HepG2 (cell line): Measurements from ENCODE around the gene NFKBIZ. TPM values are rescaled to one million over a fixed set of nuclear protein-coding genes. Genes with fewer than 3 reads are reported as not detected.

ENCODE experiments used
- ATF7 ChIP-seq, 2 experiments: fragments of 450-650 bp in 1 of 2; sonication (generic) in 1 of 2; formaldehyde crosslinking in 1 of 2; IDR thresholded peaks; 2 replicates each; pipeline versions ENCODE4 v1.4.0 to v1.6.1; 2016 to 2020; ENCODE audit warnings: antibody characterized with exemption in 1 of 2, mild to moderate bottlenecking in 1 of 2, missing genetic modification reagents in 1 of 2
- BCL6 ChIP-seq: IDR thresholded peaks from 2 replicates; pipeline ENCODE4 v1.6.1; 2016; ENCODE audit warnings: missing genetic modification reagents, missing compliant biosample characterization
- BCLAF1 ChIP-seq: fragments of 450-650 bp; IDR thresholded peaks from 2 replicates; pipeline ENCODE4 v1.6.1; 2017; ENCODE audit warnings: mild to moderate bottlenecking
- CEBPG ChIP-seq: IDR thresholded peaks from 2 replicates; pipeline ENCODE4 v1.6.1; 2016
- ELF3 ChIP-seq: IDR thresholded peaks from 2 replicates; pipeline ENCODE4 v1.6.1; 2016; ENCODE audit warnings: missing genetic modification reagents, missing compliant biosample characterization
- GTF2F1 ChIP-seq: fragments of 150-350 bp; IDR thresholded peaks from 2 replicates; pipeline ENCODE4 v1.6.1; 2014; ENCODE audit warnings: low read length
- JUN ChIP-seq: sonication (generic); formaldehyde crosslinking; IDR thresholded peaks from 2 replicates; pipeline ENCODE4 v1.4.0; 2020; ENCODE audit warnings: mild to moderate bottlenecking, missing genetic modification reagents
- JUND ChIP-seq: sonication (generic); formaldehyde crosslinking; IDR thresholded peaks from 2 replicates; pipeline ENCODE4 v1.8.0; 2022; ENCODE audit warnings: mild to moderate bottlenecking, missing genetic modification reagents
- KAT2B ChIP-seq: fragments of 150-350 bp; IDR thresholded peaks from 2 replicates; pipeline ENCODE4 v1.6.1; 2014; ENCODE audit warnings: low read depth, low read length, borderline replicate concordance
- KLF12 ChIP-seq: sonication (generic); formaldehyde crosslinking; IDR thresholded peaks from 2 replicates; pipeline ENCODE4 v1.4.0; 2020; ENCODE audit warnings: missing genetic modification reagents, borderline replicate concordance
- LBX2 ChIP-seq: sonication (generic); formaldehyde crosslinking; IDR thresholded peaks from 2 replicates; pipeline ENCODE4 v1.5.0; 2020; ENCODE audit warnings: missing genetic modification reagents, mild to moderate bottlenecking, borderline replicate concordance
- MTA3 ChIP-seq: sonication (generic); formaldehyde crosslinking; IDR thresholded peaks from 2 replicates; pipeline ENCODE4 v1.4.0; 2020; ENCODE audit warnings: missing genetic modification reagents
- MXD3 ChIP-seq: IDR thresholded peaks from 2 replicates; pipeline ENCODE4 v1.6.1; 2016; ENCODE audit warnings: mild to moderate bottlenecking, missing biosample characterization, missing genetic modification reagents
- NCOA2 ChIP-seq: sonication (generic); formaldehyde crosslinking; IDR thresholded peaks from 2 replicates; pipeline ENCODE4 v1.8.0; 2022; ENCODE audit warnings: inconsistent platforms
- NFRKB ChIP-seq: fragments of 450-650 bp; IDR thresholded peaks from 2 replicates; pipeline ENCODE4 v1.6.1; 2017
- RBFOX2 ChIP-seq: fragments of 200-400 bp; formaldehyde crosslinking; IDR thresholded peaks from 2 replicates; pipeline ENCODE4 v1.6.1; 2017; ENCODE audit warnings: low read depth, mild to moderate bottlenecking, low read length
- RXRA ChIP-seq: sonication (generic); formaldehyde crosslinking; IDR thresholded peaks from 2 replicates; pipeline ENCODE4 v1.5.1; 2020; ENCODE audit warnings: missing genetic modification reagents
- SMC3 ChIP-seq: IDR thresholded peaks from 2 replicates; pipeline ENCODE4 v1.6.1; 2011; ENCODE audit warnings: low read length, improper control_type of control experiment
- SNAPC5 ChIP-seq: sonication (generic); formaldehyde crosslinking; IDR thresholded peaks from 2 replicates; pipeline ENCODE4 v1.8.1; 2023; ENCODE audit warnings: mild to moderate bottlenecking, missing genetic modification reagents, borderline replicate concordance
- SSRP1 ChIP-seq: IDR thresholded peaks from 2 replicates; pipeline ENCODE4 v1.6.1; 2016; ENCODE audit warnings: control low read depth
- TBX2 ChIP-seq: sonication (generic); formaldehyde crosslinking; IDR thresholded peaks from 2 replicates; pipeline ENCODE4 v1.5.0; 2020; ENCODE audit warnings: missing genetic modification reagents, mild to moderate bottlenecking, borderline replicate concordance
- TMF1 ChIP-seq: sonication (generic); formaldehyde crosslinking; IDR thresholded peaks from 2 replicates; pipeline ENCODE4 v1.8.1; 2022; ENCODE audit warnings: low read depth, missing genetic modification reagents
- ZBTB7B ChIP-seq: sonication (generic); formaldehyde crosslinking; IDR thresholded peaks from 2 replicates; pipeline ENCODE4 v1.4.0; 2020; ENCODE audit warnings: missing genetic modification reagents
- ZFP62 ChIP-seq: sonication (generic); formaldehyde crosslinking; IDR thresholded peaks from 2 replicates; pipeline ENCODE4 v1.4.0; 2020; ENCODE audit warnings: missing genetic modification reagents
- ZNF136 ChIP-seq: sonication (generic); formaldehyde crosslinking; IDR thresholded peaks from 2 replicates; pipeline ENCODE4 v1.8.1; 2022; ENCODE audit warnings: low read depth, mild to moderate bottlenecking, moderate library complexity, missing genetic modification reagents
- ZNF343 ChIP-seq: sonication (generic); formaldehyde crosslinking; IDR thresholded peaks from 2 replicates; pipeline ENCODE4 v1.4.0; 2020; ENCODE audit warnings: mild to moderate bottlenecking, missing genetic modification reagents
- ZNF704 ChIP-seq: sonication (generic); formaldehyde crosslinking; IDR thresholded peaks from 2 replicates; pipeline ENCODE4 v1.8.1; 2023; ENCODE audit warnings: mild to moderate bottlenecking, inconsistent platforms, moderate library complexity, missing genetic modification reagents, borderline replicate concordance
- polyA plus RNA-seq, 8 experiments: library from polyadenylated mRNA; depleted of rRNA in 3 of 8; stranded (reverse) in 7 of 8; unstranded in 1 of 8; fragments of >200 nt; fragmentation: Illumina TruSeq in 4 of 8; extraction: Trizol in 4 of 8; gene quantifications; 2 replicates each; pipeline versions ENCODE4 v1.2.1 to v1.2.3, GENCODE V29; 2011 to 2016; ENCODE audit warnings: low read depth in 4 of 8, missing spikeins in 1 of 8, mixed read lengths in 1 of 8; ENCODE audit not compliant: insufficient read depth in 1 of 8
- total RNA-seq, 5 experiments: library from RNA; depleted of rRNA; stranded (reverse); fragments of >200 nt; fragmentation: Illumina TruSeq; extraction: Trizol; gene quantifications; 2 replicates each; pipeline ENCODE4 v1.2.3, GENCODE V29; 2016; ENCODE audit warnings: low read depth in 1 of 5

Gene NFKBIZ
- total and polyA plus RNA-seq, 2 of the 13 experiments (the other 11 are each of a cell fraction or from before 2014, with no cell fraction given), result 25.9 to 60.6 TPM

- TF ChIP-seq MXD3 (no peak; the same call in 1 of the 2 replicates), ZNF704 (CRISPR knock-in tag) (no peak), TMF1 (CRISPR knock-in tag) (peak; percentile 94), NFRKB (no peak), RXRA (CRISPR knock-in tag) (peak; percentile 55; the same call in 1 of the 2 replicates), CEBPG (CRISPR knock-in tag) (peak; percentile 81), SNAPC5 (0 out of 2 replicates have a peak, but pooled peaks have one; percentile 16), ATF7 (IDR thresholded peaks at IDR 0.05) (no peak), ATF7 (CRISPR knock-in tag; IDR thresholded peaks at IDR 0.05) (no peak), SMC3 (no peak), JUN (CRISPR knock-in tag) (no peak), MTA3 (CRISPR knock-in tag) (no peak), RBFOX2 (peak; percentile 100), SSRP1 (CRISPR knock-in tag) (no peak), ELF3 (CRISPR knock-in tag) (no peak; the same call in 1 of the 2 replicates), KAT2B (no peak), ZNF136 (no peak), GTF2F1 (peak; percentile 95), BCL6 (CRISPR knock-in tag) (peak; percentile 63; the same call in 1 of the 2 replicates), JUND (CRISPR knock-in tag) (no peak), TBX2 (CRISPR knock-in tag) (peak; percentile 82), BCLAF1 (no peak), ZBTB7B (CRISPR knock-in tag) (no peak), ZNF343 (CRISPR knock-in tag) (no peak), KLF12 (CRISPR knock-in tag) (peak; percentile 46), ZFP62 (0 out of 2 replicates have a peak, but pooled peaks have one; percentile 35), NCOA2 (CRISPR knock-in tag) (peak; percentile 75), LBX2 (no peak)
These were observed at the start of gene NFKBIZ (continued) for GRCh38 chr3:101848754-101849713.
